NT2/D1 (cell line): ENCODE results near the gene C17orf100.

Experiments
- YY1 ChIP-seq: IDR thresholded peaks from 2 replicates; pipeline ENCODE4 v1.6.1; 2011; ENCODE audit not compliant: insufficient read length, insufficient read depth
- ZNF274 ChIP-seq: IDR thresholded peaks from 2 replicates; pipeline ENCODE4 v1.6.1; 2011; ENCODE audit warnings: mild to moderate bottlenecking, low read depth, low read length

DNA sequence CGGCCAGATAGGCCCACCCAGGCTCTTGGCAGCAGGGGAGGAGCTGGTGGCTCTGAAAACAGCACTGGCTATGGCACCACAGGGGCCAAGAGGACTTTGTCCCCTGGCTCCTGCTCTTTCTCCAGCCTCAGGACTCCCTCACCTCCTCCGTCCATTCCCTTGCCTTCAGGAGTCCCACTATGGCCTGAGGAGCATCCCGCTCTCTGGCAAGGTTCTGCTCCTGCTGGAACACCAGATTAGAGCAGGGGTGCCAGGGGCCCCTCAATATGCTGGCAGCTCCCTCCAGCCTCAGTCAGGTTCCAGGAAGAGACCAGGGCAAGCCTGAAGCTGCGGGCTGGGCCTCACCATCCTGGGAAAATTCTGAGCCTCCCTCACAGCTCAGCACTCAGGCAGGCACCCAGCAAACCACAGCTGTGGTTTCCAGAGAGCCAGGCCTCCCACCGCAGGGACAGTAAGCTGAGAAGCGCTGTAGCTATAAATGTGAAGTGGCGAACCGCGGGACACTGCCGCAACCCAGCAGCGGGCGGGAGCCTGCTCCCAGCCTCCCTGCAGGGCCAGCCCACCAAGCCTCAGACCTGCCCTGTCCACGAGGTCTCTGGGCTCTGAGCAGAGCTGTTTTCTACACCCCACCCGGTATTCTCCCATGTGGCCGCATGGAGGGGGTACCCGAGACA lies 25.7 kb downstream of the C17orf100 start:
- TF ChIP-seq ZNF274 (no peak), YY1 (no peak)
